Small intestine (tissue), 7 donors: ENCODE measurements around the gene MBTPS1. TPM values are rescaled to one million over a fixed set of nuclear protein-coding genes. Genes with fewer than 3 reads are reported as not detected.

Experiments
- DNase-seq, 2 donors: peaks; one replicate each; pipeline versions ENCODE4 v3.0.0 to v3.0.0-alpha.2; 2013
- FAIRE-seq: peaks from 2 replicates; lab custom pipeline; 2012; peaks lifted over from hg19 to GRCh38; lab: Jason Lieb, UNC
- H3K27ac ChIP-seq, 3 donors: one replicate each; pipeline ENCODE4 v1.5.1; 2013; ENCODE audit warnings: low read length in 2 of 3, mild to moderate bottlenecking in 2 of 3, control low read depth in 1 of 3, inconsistent platforms in 1 of 3, low read depth in 1 of 3, moderate library complexity in 1 of 3
- H3K27me3 ChIP-seq, 3 donors: one replicate each; pipeline ENCODE4 v1.6.1; 2013; ENCODE audit warnings: low read length in 3 of 3, inconsistent platforms in 1 of 3; ENCODE audit not compliant: control insufficient read depth in 3 of 3, insufficient read depth in 3 of 3
- H3K36me3 ChIP-seq, 3 donors: one replicate each; pipeline ENCODE4 v1.6.1; 2013; ENCODE audit warnings: low read length in 3 of 3, inconsistent platforms in 1 of 3, low read depth in 1 of 3, mild to moderate bottlenecking in 1 of 3, moderate library complexity in 1 of 3; ENCODE audit not compliant: control insufficient read depth in 3 of 3, insufficient read depth in 2 of 3
- H3K4me1 ChIP-seq, 3 donors: one replicate each; pipeline ENCODE4 v1.6.1; 2013; ENCODE audit warnings: low read length in 2 of 3, inconsistent platforms in 1 of 3, low read depth in 1 of 3, mild to moderate bottlenecking in 1 of 3, moderate library complexity in 1 of 3; ENCODE audit not compliant: control insufficient read depth in 3 of 3, insufficient read depth in 2 of 3
- H3K4me3 ChIP-seq, 3 donors: one replicate each; pipeline ENCODE4 v1.5.1; 2013; ENCODE audit warnings: low read length in 3 of 3, control low read depth in 1 of 3, inconsistent platforms in 1 of 3, low read depth in 1 of 3, mild to moderate bottlenecking in 1 of 3, moderate library complexity in 1 of 3
- H3K9me3 ChIP-seq, 2 donors: one replicate each; pipeline ENCODE4 v1.6.1; 2013; ENCODE audit warnings: low read depth in 1 of 2, low read length in 1 of 2; ENCODE audit not compliant: control insufficient read depth in 2 of 2, insufficient read depth in 1 of 2
- WGBS, 3 donors: extraction: QIAGEN DNeasy Blood & Tissue Kit; methylation state at CpG; one replicate each; pipeline ENCODE4 v1.1.7; 2013; 5-methylcytosine and 5-hydroxymethylcytosine counted together
- polyA plus RNA-seq, 4 donors: library from polyadenylated mRNA; stranded (reverse) in 3 of 4; unstranded in 1 of 4; fragments of 200-250 nt in 3 of 4; fragments of 120-200 nt in 1 of 4; gene quantifications; one replicate each; pipeline versions ENCODE4 v1.2.1 to v1.2.3, GENCODE V29; 2013
- donor health status: healthy with polysubstance abuse.
- donor health status: control.
- donor health status: control.
- donor health status: Bipolar disorder and iron deficiency.
- donor health status: healthy.

The MBTPS1 gene
- polyA plus RNA-seq, 4 donors, result 24.0 to 69.0 (median 35.7) TPM

DNA sequence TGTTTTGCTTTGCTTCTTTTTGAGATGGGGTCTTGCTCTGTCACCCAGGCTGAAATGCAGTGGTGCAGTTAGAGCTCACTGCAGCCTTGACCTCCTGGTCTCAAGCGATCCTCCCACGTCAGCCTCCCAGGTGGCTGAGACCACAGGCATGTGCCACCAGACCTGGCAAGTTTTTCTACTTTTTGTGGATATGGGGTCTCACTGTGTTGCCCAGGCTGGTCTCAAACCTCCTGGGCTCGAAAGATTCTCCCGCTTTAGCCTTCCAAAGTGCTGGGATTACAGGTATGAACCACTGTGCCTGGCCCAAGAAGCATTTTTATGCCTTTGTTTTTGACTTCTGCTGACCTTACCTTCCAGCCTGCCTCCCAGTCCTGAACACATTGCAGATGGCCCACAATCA lies 38.5 kb upstream of the MBTPS1 start:
- H3K9me3 ChIP-seq, result peaks cover 0 to 3% of the 10 kb centered on the region in 2 donors
- peaks cover 0 to 3% (median 0%) of the 10 kb centered on the region in 3 donors for H3K27me3 ChIP-seq
- no peak for FAIRE-seq
- H3K27ac ChIP-seq, result no peak overlapping the region
- H3K4me1 ChIP-seq, result no peaks in the 10 kb centered on the region
- no peaks in the 10 kb centered on the region for H3K36me3 ChIP-seq
- no peak overlapping the region for H3K4me3 ChIP-seq
- 89 to 95% (median 93%) methylated on average over 4 of the region's 4 CpGs for WGBS, 3 donors
- DNase-seq, result no peak

DNA sequence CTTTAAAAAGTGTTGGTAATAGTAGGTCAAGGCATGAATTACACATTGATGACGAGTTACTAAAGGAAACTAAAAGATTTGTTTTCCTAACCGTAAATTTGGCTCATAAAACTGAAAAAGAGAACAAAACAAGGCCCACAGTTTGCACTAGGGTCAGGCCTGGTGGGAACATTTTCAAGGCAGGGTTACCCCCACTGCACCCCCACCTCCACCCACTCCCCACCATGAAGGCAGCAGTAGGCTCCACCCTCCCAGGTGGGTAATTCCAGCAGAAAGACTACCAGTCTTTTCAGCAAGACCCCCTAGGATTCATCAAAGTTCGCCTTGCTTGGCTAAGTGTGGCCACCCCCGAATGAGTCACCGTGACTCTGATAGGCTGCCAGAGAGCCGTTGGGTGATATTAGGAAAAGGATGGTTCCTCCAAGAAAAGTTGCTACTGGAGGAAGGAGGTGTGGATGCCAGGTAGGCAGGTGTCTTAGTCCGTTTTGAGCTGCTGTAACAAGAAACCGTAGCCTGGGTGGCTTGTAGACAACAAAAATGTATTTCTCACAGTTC lies 37.0 kb upstream of the MBTPS1 start:
- 56 to 66% (median 60%) methylated on average over 8 of the region's 8 CpGs for WGBS, 3 donors
- Histone ChIP-seq H3K4me1 (no peaks in the 10 kb centered on the region), H3K27me3 (peaks cover 0 to 3% (median 0%) of the 10 kb centered on the region in 3 donors), H3K9me3 (peaks cover 0 to 3% of the 10 kb centered on the region in 2 donors), H3K36me3 (no peaks in the 10 kb centered on the region), H3K4me3 (no peak overlapping the region), H3K27ac (no peak overlapping the region)
- FAIRE-seq (no peak), DNase-seq (no peak)

DNA sequence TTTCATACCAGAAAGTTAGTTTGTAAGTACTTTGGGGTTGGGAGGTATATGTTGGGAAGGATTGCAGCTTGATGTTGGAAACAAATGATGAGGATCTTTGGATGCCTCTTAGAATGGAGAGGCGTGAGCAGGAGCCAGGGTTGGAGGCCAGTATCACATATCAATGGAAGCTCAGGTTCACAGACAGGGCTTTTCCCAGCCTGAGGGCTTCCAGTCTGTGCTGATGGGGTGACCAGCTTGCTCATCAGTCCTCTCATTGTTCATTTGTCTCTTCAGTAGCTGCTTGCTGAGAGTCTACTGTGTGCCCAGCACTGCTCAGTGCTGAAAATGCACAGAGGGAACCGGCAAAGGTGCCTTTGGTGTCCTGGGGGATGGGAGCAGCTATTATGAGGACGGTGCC lies 34.2 kb upstream of the MBTPS1 start:
- Histone ChIP-seq H3K4me3 (no peak overlapping the region), H3K9me3 (no peaks in the 10 kb centered on the region), H3K27me3 (no peaks in the 10 kb centered on the region), H3K36me3 (no peaks in the 10 kb centered on the region), H3K4me1 (no peaks in the 10 kb centered on the region), H3K27ac (no peak overlapping the region)
- 79 to 81% (median 79%) methylated on average over 3 of the region's 3 CpGs for WGBS, 3 donors
- DNase-seq (no peak), FAIRE-seq (no peak)

DNA sequence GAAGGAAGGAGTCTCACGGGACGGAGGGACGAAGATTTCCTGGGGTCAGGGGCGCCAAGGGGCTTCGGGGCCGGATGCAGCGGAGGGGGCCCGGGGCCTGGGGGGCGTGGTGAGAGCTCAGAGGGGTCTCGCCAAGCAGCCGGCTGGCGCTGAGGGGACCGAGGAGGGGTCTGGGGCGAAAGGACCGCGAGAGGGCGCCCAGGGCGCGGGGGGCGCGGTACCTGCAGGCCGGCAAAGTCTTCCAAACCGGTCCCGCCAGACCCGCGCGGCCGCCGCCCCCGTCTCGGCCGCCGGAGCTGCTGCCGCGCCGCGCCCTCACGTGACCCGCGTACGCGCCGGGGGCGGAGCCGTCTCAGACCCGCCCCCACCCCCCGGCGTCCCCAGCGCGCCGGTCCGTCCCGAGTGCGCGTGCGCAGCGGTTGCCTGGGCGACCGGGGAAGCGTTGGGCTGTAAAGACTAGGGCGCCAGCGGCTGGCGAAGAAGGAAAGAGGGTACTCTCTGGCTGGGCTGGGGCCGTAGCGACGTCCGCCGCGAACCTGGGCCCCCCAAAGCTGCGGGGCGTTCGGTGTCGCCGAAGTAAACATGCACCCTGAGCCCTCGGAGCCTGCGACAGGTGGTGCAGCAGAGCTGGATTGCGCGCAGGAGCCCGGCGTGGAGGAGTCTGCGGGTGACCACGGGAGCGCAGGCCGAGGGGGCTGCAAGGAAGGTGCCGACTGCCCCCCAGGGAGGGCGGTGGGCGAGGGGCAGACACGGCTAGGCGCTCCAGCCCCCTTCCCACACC lies 28.3 kb upstream of the MBTPS1 start, which contains the start of the genes DNAAF1 and HSDL1:
Gene DNAAF1 (plus strand): TSS at position 450 of the 781 bp plus-strand sequence. CDS start 133 bp downstream, at position 583.
Gene HSDL1 (minus strand): TSS at position 319 of the 781 bp plus-strand sequence. CDS start 13,856 bp downstream, outside the sequence.
- 0 to 1% (median 1%) methylated on average over 51 to 89 of the region's 89 CpGs for WGBS, 3 donors
- Histone ChIP-seq H3K27ac (peak within 1 kb of the TSS in 2 of 3 donors; percentile 36 to 39), H3K36me3 (no peaks in the 10 kb centered on the region), H3K4me1 (peaks cover 0 to 4% (median 0%) of the 10 kb centered on the region in 3 donors), H3K9me3 (no peaks in the 10 kb centered on the region), H3K27me3 (no peaks in the 10 kb centered on the region), H3K4me3 (peak within 1 kb of the TSS; percentile 68 to 88 (median 87))
- FAIRE-seq, result no peak
- peak; percentile 88 to 96 for DNase-seq

DNA sequence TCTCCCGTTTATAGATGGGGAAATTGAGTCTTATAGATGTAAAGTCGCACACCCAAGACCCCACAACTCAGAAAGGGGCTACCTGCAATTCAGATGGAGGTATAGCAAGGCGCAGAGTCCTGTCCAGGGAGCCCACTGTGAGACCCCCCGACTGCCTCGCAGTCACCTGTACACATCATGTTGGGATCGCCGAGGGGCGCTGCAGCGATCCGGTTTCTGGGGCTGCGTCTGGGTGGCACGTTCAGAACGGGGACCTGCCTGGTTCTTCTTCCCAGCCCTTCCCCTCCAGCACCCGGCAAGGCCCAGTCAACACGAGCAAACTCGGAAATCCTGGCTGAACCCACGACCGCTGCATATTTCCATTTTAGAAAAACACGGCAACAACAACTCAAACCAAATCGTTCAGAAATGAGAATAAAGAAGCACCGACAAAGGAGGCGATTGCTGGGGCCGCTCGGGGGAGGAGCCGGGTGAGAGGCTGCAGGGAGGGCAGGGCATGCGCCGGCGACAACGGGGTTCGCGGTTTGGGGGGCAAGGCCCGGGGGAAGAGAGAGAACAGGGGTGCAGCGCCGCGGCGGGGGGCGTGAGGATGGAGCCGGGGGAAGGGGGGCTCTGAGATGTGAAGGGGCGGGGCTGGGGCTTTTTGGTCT lies 27.6 kb upstream of the MBTPS1 start:
- Histone ChIP-seq H3K36me3 (no peaks in the 10 kb centered on the region), H3K27me3 (no peaks in the 10 kb centered on the region), H3K4me3 (peak overlapping the region; percentile 68 to 88 (median 87)), H3K9me3 (no peaks in the 10 kb centered on the region), H3K27ac (peak overlapping the region in 2 of 3 donors; percentile 36 to 39), H3K4me1 (peaks cover 0 to 4% (median 0%) of the 10 kb centered on the region in 3 donors)
- DNase-seq (peak; percentile 39 to 59), FAIRE-seq (no peak)
- 1% methylated on average over 25 to 39 of the region's 39 CpGs for WGBS, 3 donors

DNA sequence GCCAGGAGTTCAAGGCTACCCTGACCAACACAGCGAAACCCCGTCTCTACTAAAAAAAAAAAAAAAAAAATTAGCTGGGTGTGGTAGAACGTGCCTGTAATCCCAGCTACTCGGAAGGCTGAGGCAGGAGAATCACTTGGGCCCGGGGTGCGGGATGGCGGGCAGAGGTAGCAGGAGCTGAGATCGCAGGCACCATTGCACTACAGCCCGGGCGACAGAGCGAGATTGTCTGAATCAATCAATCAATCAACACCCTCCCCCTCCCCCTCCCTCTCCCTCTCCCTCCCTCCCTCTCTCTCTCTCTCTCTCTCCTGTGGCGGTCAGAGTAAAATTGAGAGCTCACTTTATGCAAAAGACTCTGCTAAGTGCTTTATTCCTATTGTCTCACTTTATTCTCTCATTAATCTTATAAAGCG lies 27.1 kb upstream of the MBTPS1 start:
- Histone ChIP-seq H3K9me3 (no peaks in the 10 kb centered on the region), H3K27ac (no peak overlapping the region), H3K4me1 (peaks cover 0 to 8% (median 0%) of the 10 kb centered on the region in 3 donors), H3K4me3 (peak overlapping the region; percentile 68 to 88 (median 87)), H3K27me3 (no peaks in the 10 kb centered on the region), H3K36me3 (no peaks in the 10 kb centered on the region)
- FAIRE-seq (no peak), DNase-seq (peak in 1 of 2 donors; percentile 29)
- WGBS, 3 donors, result 10 to 36% (median 13%) methylated on average over 10 to 13 of the region's 13 CpGs

DNA sequence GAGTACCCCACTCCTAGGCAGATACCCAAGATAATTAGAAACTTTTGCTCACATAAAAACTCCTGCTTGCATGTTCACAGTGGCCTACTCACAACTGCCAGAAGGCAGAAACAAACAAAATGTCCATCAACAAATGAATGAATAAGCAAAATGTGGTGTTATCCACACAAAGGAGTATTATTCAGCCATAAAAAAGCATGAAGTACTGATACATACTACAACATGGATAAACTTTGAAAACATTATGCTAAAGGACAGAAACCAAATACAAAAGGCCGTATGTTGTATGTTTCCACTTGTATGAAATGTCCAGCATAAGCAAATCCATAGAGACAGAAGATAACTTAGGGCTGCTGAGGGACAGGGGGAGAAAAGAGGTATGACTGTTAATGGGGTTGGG lies 26.3 kb upstream of the MBTPS1 start:
- Histone ChIP-seq H3K4me3 (no peak overlapping the region), H3K9me3 (no peaks in the 10 kb centered on the region), H3K4me1 (peaks cover 0 to 12% (median 0%) of the 10 kb centered on the region in 3 donors), H3K27me3 (no peaks in the 10 kb centered on the region), H3K27ac (no peak overlapping the region), H3K36me3 (no peaks in the 10 kb centered on the region)
- 94 to 100% (median 97%) methylated on average over 1 of the region's 1 CpG for WGBS, 3 donors
- FAIRE-seq, result no peak
- no peak for DNase-seq

DNA sequence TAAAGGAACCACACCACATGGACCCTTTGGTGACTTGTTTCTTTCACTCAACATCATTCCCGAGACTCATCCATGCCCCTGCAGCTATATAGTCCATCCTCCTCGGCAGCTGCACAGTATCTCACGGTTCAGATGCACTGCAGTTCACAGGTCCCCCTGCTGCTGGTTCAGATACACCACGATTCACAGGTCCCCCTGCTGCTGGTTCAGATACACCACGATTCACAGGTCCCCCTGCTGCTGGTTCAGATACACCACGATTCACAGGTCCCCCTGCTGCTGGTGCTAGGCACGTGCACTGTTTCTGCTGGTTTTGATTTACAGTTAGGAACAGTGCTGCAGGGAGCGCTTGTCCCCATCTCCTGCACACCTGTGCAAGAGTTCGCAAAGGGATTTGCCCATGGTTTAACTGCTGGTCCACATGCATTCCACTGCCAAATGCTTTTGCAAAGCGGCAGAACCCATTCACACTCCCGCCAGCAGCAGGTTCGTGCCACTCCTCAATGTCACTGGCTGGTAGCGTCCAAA lies 24.5 kb upstream of the MBTPS1 start:
- no peaks in the 10 kb centered on the region for H3K27me3 ChIP-seq
- H3K4me3 ChIP-seq, result no peak overlapping the region
- H3K36me3 ChIP-seq, result peaks cover 0 to 4% (median 0%) of the 10 kb centered on the region in 3 donors
- peaks cover 0 to 12% (median 0%) of the 10 kb centered on the region in 3 donors for H3K4me1 ChIP-seq
- no peak overlapping the region for H3K27ac ChIP-seq
- H3K9me3 ChIP-seq, result no peaks in the 10 kb centered on the region
- WGBS, 3 donors, result 80 to 85% (median 80%) methylated on average over 13 of the region's 13 CpGs
- FAIRE-seq, result no peak
- no peak for DNase-seq
